H9 (cell line): ENCODE data around the gene SIPA1L3. TPM values are rescaled to one million over a fixed set of nuclear protein-coding genes. Genes with fewer than 3 reads are reported as not detected.

Experiments used
- DNase-seq: peaks from one replicate; pipeline ENCODE4 v3.0.0-alpha.2; 2017
- H2AFZ ChIP-seq: one replicate; pipeline ENCODE4 v1.6.1; 2013; ENCODE audit warnings: mild to moderate bottlenecking, low read length, control low read depth, moderate library complexity
- H2AK5ac ChIP-seq: 2 replicates; pipeline ENCODE4 v1.6.1; 2013; ENCODE audit warnings: low read length, control low read depth, mixed read lengths; ENCODE audit not compliant: insufficient read length
- H2BK120ac ChIP-seq: one replicate; pipeline ENCODE4 v1.6.1; 2013; ENCODE audit warnings: low read depth, mild to moderate bottlenecking, low read length, control low read depth, inconsistent platforms; ENCODE audit not compliant: poor library complexity, severe bottlenecking
- H2BK12ac ChIP-seq: 2 replicates; pipeline ENCODE4 v1.6.1; 2013; ENCODE audit warnings: low read length, control low read depth, mixed read lengths, low read depth; ENCODE audit not compliant: insufficient read length
- H2BK15ac ChIP-seq: 2 replicates; pipeline ENCODE4 v1.6.1; 2013; ENCODE audit warnings: low read depth, low read length, control low read depth
- H2BK20ac ChIP-seq: one replicate; pipeline ENCODE4 v1.6.1; 2013; ENCODE audit warnings: low read depth, mild to moderate bottlenecking, low read length, control low read depth, inconsistent platforms; ENCODE audit not compliant: poor library complexity, severe bottlenecking
- H2BK5ac ChIP-seq: 2 replicates; pipeline ENCODE4 v1.6.1; 2013; ENCODE audit warnings: low read length, control low read depth, mixed read lengths; ENCODE audit not compliant: insufficient read length
- H3K14ac ChIP-seq: 2 replicates; pipeline ENCODE4 v1.6.1; 2013; ENCODE audit warnings: low read length, control low read depth; ENCODE audit not compliant: insufficient read depth
- H3K18ac ChIP-seq: 2 replicates; pipeline ENCODE4 v1.6.1; 2013; ENCODE audit warnings: low read depth, mild to moderate bottlenecking, mixed read lengths, low read length, control low read depth; ENCODE audit not compliant: insufficient read length
- H3K23ac ChIP-seq: 2 replicates; pipeline ENCODE4 v1.6.1; 2013; ENCODE audit warnings: low read length, control low read depth, mixed read lengths, low read depth; ENCODE audit not compliant: insufficient read length
- H3K23me2 ChIP-seq: 2 replicates; pipeline ENCODE4 v1.6.1; 2013; ENCODE audit warnings: low read depth, mild to moderate bottlenecking, mixed read lengths, low read length, control low read depth; ENCODE audit not compliant: insufficient read length, poor library complexity, severe bottlenecking
- H3K27ac ChIP-seq: 2 replicates; pipeline ENCODE4 v1.5.1; 2013; ENCODE audit warnings: low read length, control low read depth, mixed read lengths, low read depth; ENCODE audit not compliant: insufficient read length
- H3K27me3 ChIP-seq: 2 replicates; pipeline ENCODE4 v1.6.1; 2013; ENCODE audit warnings: low read length, control low read depth, inconsistent platforms; ENCODE audit not compliant: insufficient read depth
- H3K4ac ChIP-seq: 2 replicates; pipeline ENCODE4 v1.6.1; 2013; ENCODE audit warnings: low read depth, mild to moderate bottlenecking, control low read depth, inconsistent platforms, low read length, moderate library complexity
- H3K4me1 ChIP-seq: 2 replicates; pipeline ENCODE4 v1.6.1; 2013; ENCODE audit warnings: low read length, control low read depth, inconsistent platforms; ENCODE audit not compliant: insufficient read depth
- H3K4me2 ChIP-seq: 2 replicates; pipeline ENCODE4 v1.6.1; 2013; ENCODE audit warnings: low read length, control low read depth, mixed read lengths; ENCODE audit not compliant: insufficient read length, insufficient read depth
- H3K56ac ChIP-seq: 2 replicates; pipeline ENCODE4 v1.6.1; 2013; ENCODE audit warnings: low read depth, mild to moderate bottlenecking, mixed read lengths, low read length, control low read depth; ENCODE audit not compliant: insufficient read length
- H3K79me1 ChIP-seq: 2 replicates; pipeline ENCODE4 v1.6.1; 2013; ENCODE audit warnings: low read depth, mild to moderate bottlenecking, moderate library complexity, low read length, control low read depth, inconsistent platforms; ENCODE audit not compliant: insufficient read depth, poor library complexity, severe bottlenecking
- H3K79me2 ChIP-seq: 2 replicates; pipeline ENCODE4 v1.6.1; 2013; ENCODE audit warnings: low read length, control low read depth, inconsistent platforms; ENCODE audit not compliant: insufficient read depth
- H3K9ac ChIP-seq: 2 replicates; pipeline ENCODE4 v1.6.1; 2013; ENCODE audit warnings: low read length, control low read depth, mixed read lengths; ENCODE audit not compliant: insufficient read length; ENCODE audit errors: extremely low read depth
- H3K9me3 ChIP-seq: one replicate; pipeline ENCODE4 v1.6.1; 2013; ENCODE audit warnings: low read depth, low read length, inconsistent platforms; ENCODE audit not compliant: control insufficient read depth
- H3T11ph ChIP-seq: one replicate; pipeline ENCODE4 v1.6.1; 2013; ENCODE audit warnings: mild to moderate bottlenecking, low read length, control low read depth, inconsistent platforms
- H4K20me1 ChIP-seq: one replicate; pipeline ENCODE4 v1.6.1; 2013; ENCODE audit not compliant: control insufficient read depth, insufficient read length, insufficient read depth
- H4K5ac ChIP-seq: 2 replicates; pipeline ENCODE4 v1.6.1; 2013; ENCODE audit warnings: low read depth, mild to moderate bottlenecking, mixed read lengths, low read length, control low read depth; ENCODE audit not compliant: insufficient read length
- H4K8ac ChIP-seq: replicated peaks from 2 replicates; pipeline ENCODE4 v1.6.1; 2013; ENCODE audit warnings: low read length, control low read depth, mixed read lengths, low read depth; ENCODE audit not compliant: insufficient read length
- H4K91ac ChIP-seq: 2 replicates; pipeline ENCODE4 v1.6.1; 2013; ENCODE audit warnings: low read depth, mild to moderate bottlenecking, moderate library complexity, mixed read lengths, low read length, control low read depth; ENCODE audit not compliant: insufficient read length
- H3K27ac Mint-ChIP-seq, 3 experiments: 2 replicates in 2 of 3; 3 replicates in 1 of 3; pipeline ENCODE4 v1.8.0; 2020 to 2021; ENCODE audit warnings: mixed read lengths in 3 of 3, mild to moderate bottlenecking in 1 of 3, moderate library complexity in 1 of 3
- H3K27me3 Mint-ChIP-seq: 2 replicates; pipeline ENCODE4 v1.8.0; 2021; ENCODE audit warnings: low read depth, mild to moderate bottlenecking, moderate library complexity, mixed read lengths
- H3K36me3 Mint-ChIP-seq, 3 experiments: 2 replicates in 2 of 3; 3 replicates in 1 of 3; pipeline ENCODE4 v1.8.0; 2020 to 2021; ENCODE audit warnings: low read depth in 3 of 3, mixed read lengths in 3 of 3; ENCODE audit not compliant: insufficient read depth in 1 of 3
- H3K4me1 Mint-ChIP-seq, 2 experiments: 2 replicates each; pipeline ENCODE4 v1.8.0; 2020; ENCODE audit warnings: mixed read lengths in 2 of 2
- H3K4me3 Mint-ChIP-seq, 2 experiments: 2 replicates in 1 of 2; 3 replicates in 1 of 2; pipeline ENCODE4 v1.8.0; 2020 to 2021; ENCODE audit warnings: mild to moderate bottlenecking in 2 of 2, mixed read lengths in 2 of 2, moderate library complexity in 1 of 2
- H3K9me3 Mint-ChIP-seq, 2 experiments: 2 replicates in 1 of 2; 3 replicates in 1 of 2; pipeline ENCODE4 v1.8.0; 2020; ENCODE audit warnings: mild to moderate bottlenecking in 2 of 2, mixed read lengths in 2 of 2, moderate library complexity in 1 of 2
- WGBS: extraction: QIAGEN DNeasy Blood & Tissue Kit; methylation state at CpG from one replicate; pipeline ENCODE4 v1.1.7; 2013; ENCODE audit warnings: missing lambda C conversion rate, low lambda C conversion rate, mixed read lengths; ENCODE audit not compliant: insufficient read length; ENCODE audit errors: extremely low coverage; 5-methylcytosine and 5-hydroxymethylcytosine counted together
- total RNA-seq: library from RNA; stranded (reverse); gene quantifications from 2 replicates; pipeline ENCODE4 v1.2.1, GENCODE V29; 2021
- TF ChIP-seq, protein P1 (sequence below): fragments of 200-600 bp; sonication (generic); conservative IDR thresholded peaks from 3 replicates; pipeline ENCODE4 v1.8.0; 2021; ENCODE audit warnings: antibody characterized with exemption, mild to moderate bottlenecking

Gene SIPA1L3
- total RNA-seq, 1 experiment from 2014 or later, result 40.1 TPM

DNA sequence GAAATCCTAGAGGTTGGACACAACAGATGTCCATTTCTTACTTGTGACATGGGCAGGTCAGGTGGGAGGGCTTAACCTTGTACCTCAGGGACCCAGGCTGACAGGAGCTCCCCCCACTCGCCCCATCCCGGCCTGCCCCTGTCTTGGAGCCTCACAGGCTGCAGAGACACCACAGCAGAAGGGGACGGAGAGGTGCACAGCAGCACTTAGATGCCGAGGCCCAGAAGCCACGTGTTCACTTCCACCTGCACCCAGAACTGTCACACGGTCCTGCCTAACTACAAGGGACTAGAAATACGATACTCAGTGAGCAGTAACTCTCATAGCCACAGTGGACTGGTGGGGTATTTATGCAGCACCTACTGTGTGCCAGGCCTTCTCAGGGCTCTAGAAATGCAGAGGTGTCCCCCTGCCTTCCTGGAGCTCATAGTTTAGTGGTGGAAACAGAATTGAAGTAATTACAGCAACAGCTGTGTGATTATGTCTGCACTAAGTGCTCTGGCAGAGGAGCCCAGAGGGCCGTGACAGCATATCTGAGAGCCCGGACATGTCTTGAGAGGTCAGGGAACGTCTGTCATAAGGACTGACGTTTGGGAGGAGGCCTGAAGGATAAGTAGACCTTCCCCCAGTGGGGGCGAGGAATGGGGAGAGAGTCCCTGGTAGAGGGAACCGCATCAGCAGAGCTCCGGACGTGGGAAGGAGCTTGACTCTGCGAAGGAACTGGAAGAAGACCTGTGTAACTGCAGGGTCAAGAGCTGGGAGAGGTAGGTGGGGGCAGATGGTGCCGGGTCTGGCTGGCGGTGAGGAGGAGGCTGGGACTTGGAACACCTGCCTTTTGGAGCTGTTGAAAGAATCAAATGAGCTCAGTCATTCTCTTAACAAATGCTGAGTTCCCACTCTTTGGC, 130.0 kb downstream of the SIPA1L3 start:
- no peak overlapping the region for H2AK5ac ChIP-seq
- no peak overlapping the region for H3K56ac ChIP-seq
- H3K9me3 Mint-ChIP-seq, result peaks cover 1 to 3% of the 10 kb centered on the region in 2 experiments; a peak in 3 of 5 replicates
- H4K5ac ChIP-seq, result no peak overlapping the region
- no peak overlapping the region for H4K8ac ChIP-seq
- no peak overlapping the region for H2BK20ac ChIP-seq
- H3K27me3 ChIP-seq, result no peaks in the 10 kb centered on the region
- no peak overlapping the region for H3K27ac ChIP-seq
- no peak overlapping the region for H2AFZ ChIP-seq
- peaks cover 51 to 56% of the 10 kb centered on the region in 2 experiments for H3K4me1 Mint-ChIP-seq
- H3K23me2 ChIP-seq, result no peaks in the 10 kb centered on the region
- no peaks in the 10 kb centered on the region for H3K79me1 ChIP-seq
- WGBS, result no CpG with 5 or more reads among the region's 18 CpGs
- no peak overlapping the region for H3K18ac ChIP-seq
- peak overlapping the region; percentile 91 to 97 (median 93) for H3K27ac Mint-ChIP-seq
- H4K91ac ChIP-seq, result no peak overlapping the region
- TF ChIP-seq, protein P1, sequence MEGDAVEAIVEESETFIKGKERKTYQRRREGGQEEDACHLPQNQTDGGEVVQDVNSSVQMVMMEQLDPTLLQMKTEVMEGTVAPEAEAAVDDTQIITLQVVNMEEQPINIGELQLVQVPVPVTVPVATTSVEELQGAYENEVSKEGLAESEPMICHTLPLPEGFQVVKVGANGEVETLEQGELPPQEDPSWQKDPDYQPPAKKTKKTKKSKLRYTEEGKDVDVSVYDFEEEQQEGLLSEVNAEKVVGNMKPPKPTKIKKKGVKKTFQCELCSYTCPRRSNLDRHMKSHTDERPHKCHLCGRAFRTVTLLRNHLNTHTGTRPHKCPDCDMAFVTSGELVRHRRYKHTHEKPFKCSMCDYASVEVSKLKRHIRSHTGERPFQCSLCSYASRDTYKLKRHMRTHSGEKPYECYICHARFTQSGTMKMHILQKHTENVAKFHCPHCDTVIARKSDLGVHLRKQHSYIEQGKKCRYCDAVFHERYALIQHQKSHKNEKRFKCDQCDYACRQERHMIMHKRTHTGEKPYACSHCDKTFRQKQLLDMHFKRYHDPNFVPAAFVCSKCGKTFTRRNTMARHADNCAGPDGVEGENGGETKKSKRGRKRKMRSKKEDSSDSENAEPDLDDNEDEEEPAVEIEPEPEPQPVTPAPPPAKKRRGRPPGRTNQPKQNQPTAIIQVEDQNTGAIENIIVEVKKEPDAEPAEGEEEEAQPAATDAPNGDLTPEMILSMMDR, result no peak
- no peak overlapping the region for H2BK120ac ChIP-seq
- no peak overlapping the region for H2BK15ac ChIP-seq
- no peak overlapping the region for H3K9ac ChIP-seq
- no peaks in the 10 kb centered on the region for H3K9me3 ChIP-seq
- no peak for DNase-seq
- no peak overlapping the region for H3K4me2 ChIP-seq
- H3K23ac ChIP-seq, result no peak overlapping the region
- H2BK12ac ChIP-seq, result no peak overlapping the region
- peaks cover 2 to 6% (median 5%) of the 10 kb centered on the region in 3 experiments; a peak in 5 of 7 replicates for H3K36me3 Mint-ChIP-seq
- no peaks in the 10 kb centered on the region for H4K20me1 ChIP-seq
- no peak overlapping the region for H2BK5ac ChIP-seq
- no peak overlapping the region for H3K4ac ChIP-seq
- no peaks in the 10 kb centered on the region for H3K27me3 Mint-ChIP-seq
- no peak overlapping the region for H3T11ph ChIP-seq
- H3K4me3 Mint-ChIP-seq, result no peak overlapping the region
- peak overlapping the region; percentile 63; the same call in 1 of the 2 replicates for H3K14ac ChIP-seq
- H3K79me2 ChIP-seq, result peaks cover 3% of the 10 kb centered on the region; the same call in 1 of the 2 replicates
- peaks cover 11% of the 10 kb centered on the region; the same call in 1 of the 2 replicates for H3K4me1 ChIP-seq
